ENCODE data around the gene WWP2. TPM values are rescaled to one million over a fixed set of nuclear protein-coding genes. Genes with fewer than 3 reads are reported as not detected.
A peak's percentile ranks its signal among the peaks of the same experiment; 100 is the strongest.

Gene WWP2
- total and polyA plus RNA-seq, 11 donors = 8.4 to 33.2 (median 23.5) TPM

- WGBS, 4 donors = 78 to 82% (median 81%) methylated on average over 9 of the region's 9 CpGs
- peak in 1 of 4 donors; percentile 0 for ATAC-seq
- no peak for TF ChIP-seq POLR2A (IDR thresholded peaks at IDR 0.05)
- no peak for DNase-seq
- Histone ChIP-seq H3K9me3 (no peaks in the 10 kb centered on the region), H3K36me3 (peaks cover 0 to 18% (median 0%) of the 10 kb centered on the region in 9 donors), H3K4me3 (no peak overlapping the region), H3K4me1 (peaks cover 0 to 56% (median 32%) of the 10 kb centered on the region in 12 donors), H3K27ac (peak overlapping the region; percentile 60 to 95 (median 88)), H3K27me3 (no peaks in the 10 kb centered on the region)
- intact Hi-C loops (cut with DNase I) = loop anchor here in 8 of 10 donors (1.0 to 10.0 kb wide), 7 partner anchors 63 to 296 kb away; partner anchors contain the start of gene NFAT5 (in 1 of the 8)
Observed at GRCh38 chr16:69860233-69861231, 98.4 kb downstream of the WWP2 start.

GRCh38 chr16:69861292-69862030 is 99.3 kb downstream of the WWP2 start:
- intact Hi-C loops (cut with DNase I) = loop anchor here in 8 of 10 donors (1.0 to 10.0 kb wide), 7 partner anchors 63 to 297 kb away; partner anchors contain the start of gene NFAT5 (in 1 of the 8)
- 13 to 16% (median 15%) methylated on average over 12 of the region's 12 CpGs for WGBS, 4 donors

GRCh38 chr16:69863401-69864281 is 101.5 kb downstream of the WWP2 start:
- Histone ChIP-seq H3K4me1 (peaks cover 0 to 54% (median 30%) of the 10 kb centered on the region in 12 donors), H3K4me3 (no peak overlapping the region), H3K9me3 (no peaks in the 10 kb centered on the region), H3K27me3 (no peaks in the 10 kb centered on the region), H3K36me3 (peaks cover 0 to 12% (median 0%) of the 10 kb centered on the region in 9 donors), H3K27ac (peak overlapping the region in 4 of 12 donors; percentile 89 to 95 (median 90))
- intact Hi-C loops (cut with DNase I) = loop anchor here in 7 of 10 donors (5.0 to 10.0 kb wide), 5 partner anchors 61 to 299 kb away; partner anchors contain the start of gene NFAT5 (in 1 of the 7)
- ATAC-seq = no peak
- TF ChIP-seq CTCF (IDR thresholded peaks at IDR 0.05) (no peak), POLR2A (IDR thresholded peaks at IDR 0.05) (no peak)
- no peak for DNase-seq
- WGBS, 4 donors = 95 to 97% (median 96%) methylated on average over 16 of the region's 16 CpGs

More at GRCh38 chr16:69861292-69862030, 99.3 kb downstream of the WWP2 start:
- peaks cover 0 to 18% (median 0%) of the 10 kb centered on the region in 9 donors for H3K36me3 ChIP-seq
- ATAC-seq (peak; percentile 79 to 88 (median 80)), DNase-seq (peak in 4 of 5 donors; percentile 64 to 82 (median 73))
- H3K27ac ChIP-seq = peak overlapping the region; percentile 60 to 95 (median 88)
- peaks cover 0 to 56% (median 30%) of the 10 kb centered on the region in 12 donors for H3K4me1 ChIP-seq
- TF ChIP-seq CTCF (IDR thresholded peaks at IDR 0.05) (no peak), POLR2A (IDR thresholded peaks at IDR 0.05) (peak in 1 of 2 donors; percentile 50)
- no peaks in the 10 kb centered on the region for H3K9me3 ChIP-seq
- no peaks in the 10 kb centered on the region for H3K27me3 ChIP-seq
- H3K4me3 ChIP-seq = peak overlapping the region in 8 of 12 donors; percentile 22 to 38 (median 25)
